NCI-H1930 (cell line): Measurements from ENCODE around the gene PITPNM3.
A peak's percentile ranks its signal among the peaks of the same experiment; 100 is the strongest.
"Not testable (repeated sequence)": the region's sequence is repeated elsewhere in the genome, so short reads cannot be mapped to it uniquely, and the experiment has no call there.

Experiments
- DNase-seq, 2 experiments: peaks; one replicate each; lab custom pipeline; 2025; lab: John Stamatoyannopoulos, UW

The PITPNM3 gene

DNA sequence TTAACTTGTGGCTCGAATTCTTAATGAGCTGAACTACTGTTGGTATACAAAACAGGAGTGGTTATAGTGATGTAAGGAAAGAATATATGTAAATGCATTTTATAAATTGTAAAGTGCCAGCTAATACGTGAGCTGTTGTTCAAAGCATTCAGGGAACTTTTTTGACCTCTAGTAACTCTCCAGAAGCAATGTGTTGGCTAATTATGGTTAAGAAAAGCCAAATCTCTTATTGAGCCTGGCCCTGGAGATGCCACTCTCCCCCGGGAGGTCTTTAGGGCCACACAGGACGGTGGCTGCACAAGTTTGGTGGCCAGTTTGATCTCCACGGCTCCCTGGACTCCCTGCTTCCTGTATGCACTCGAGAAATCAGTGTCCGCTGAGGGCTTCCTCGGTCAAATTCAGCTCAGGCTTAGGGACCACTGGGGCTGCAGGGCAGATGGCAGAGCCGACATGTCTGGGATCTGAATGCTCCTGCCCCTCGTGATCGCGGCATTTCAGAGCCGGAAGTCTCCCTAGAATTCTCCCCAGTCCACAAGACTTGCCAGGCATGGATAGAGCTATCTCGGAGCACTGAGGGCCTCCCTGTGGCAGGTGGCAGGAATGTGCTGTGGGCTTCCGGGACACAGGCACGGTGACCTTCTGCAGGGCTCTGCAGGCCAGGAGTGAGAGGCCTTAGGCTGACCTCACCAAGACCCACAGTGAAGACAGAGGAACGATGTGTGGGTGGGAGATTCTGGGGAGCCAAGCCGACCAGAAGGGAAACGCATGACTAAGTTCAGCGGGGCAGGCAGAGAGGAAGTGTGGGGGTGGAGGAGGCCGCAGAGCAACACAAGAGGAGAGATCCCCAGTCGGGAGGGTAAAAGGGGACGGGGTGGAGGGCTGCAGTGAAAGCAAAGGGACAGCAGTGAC is 18.6 kb upstream of the PITPNM3 start:
- DNase-seq, result no peak

DNA sequence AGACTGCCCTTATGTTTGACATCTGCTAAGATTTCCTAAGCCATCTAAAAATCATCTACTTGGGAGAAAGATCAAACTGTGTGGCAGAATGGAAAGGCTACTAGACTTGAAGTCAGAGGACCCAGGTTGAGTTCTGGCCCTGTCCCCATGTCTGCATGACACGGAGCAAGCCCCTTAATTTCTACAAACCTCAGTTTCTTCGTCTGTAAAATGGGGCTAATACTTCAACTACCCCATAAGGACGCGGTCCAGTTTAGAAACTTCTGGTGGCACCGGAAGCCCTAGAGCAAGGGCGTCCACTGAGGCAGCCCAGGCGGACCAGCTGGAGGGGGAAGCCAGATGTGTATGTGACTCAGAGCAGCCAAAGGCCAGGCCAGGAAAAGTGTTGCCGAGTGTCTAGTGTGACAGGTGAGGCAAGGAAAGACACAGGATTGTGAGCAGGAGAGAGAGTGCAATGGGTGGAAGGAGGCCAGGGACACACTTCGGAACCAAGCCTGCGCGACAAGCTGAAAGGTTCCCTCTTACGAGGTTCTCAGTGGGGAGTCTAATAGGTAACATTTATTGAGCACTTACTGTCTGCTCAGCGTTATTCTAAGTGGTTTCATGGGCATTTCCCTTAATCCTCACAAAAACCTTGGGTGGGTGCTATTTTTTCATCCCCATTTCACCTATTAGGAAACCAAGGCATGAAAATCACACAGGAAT is 17.8 kb upstream of the PITPNM3 start:
- no peak for DNase-seq

DNA sequence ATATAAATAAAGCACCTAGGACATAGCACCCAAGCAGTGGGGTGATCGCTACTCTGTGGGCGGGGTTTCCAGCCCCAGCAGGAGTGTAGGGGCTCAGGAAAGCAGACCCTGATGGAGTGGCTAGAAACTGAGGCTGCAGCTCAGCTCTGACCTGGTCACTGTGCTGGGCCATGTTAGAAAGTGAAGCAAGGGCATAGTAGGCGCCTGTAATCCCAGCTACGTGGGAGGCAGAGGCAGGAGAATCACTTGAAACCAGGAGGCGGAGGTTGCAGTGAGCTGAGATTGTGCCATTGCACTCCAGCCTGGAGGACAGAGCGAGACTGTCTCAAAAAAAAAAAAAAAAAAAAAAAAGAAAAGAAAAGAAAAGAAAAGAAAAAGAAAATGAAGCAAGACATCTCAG is 17.1 kb upstream of the PITPNM3 start:
- not testable (repeated sequence) for DNase-seq

- no peak for DNase-seq
Measured at GRCh38 chr17:6572972-6573370, 16.6 kb upstream of the PITPNM3 start.

- DNase-seq, result no peak
Measured at GRCh38 chr17:6571452-6571781, 15.1 kb upstream of the PITPNM3 start.

GRCh38 chr17:6570731-6571451 is 14.5 kb upstream of the PITPNM3 start:
- DNase-seq, result no peak

DNA sequence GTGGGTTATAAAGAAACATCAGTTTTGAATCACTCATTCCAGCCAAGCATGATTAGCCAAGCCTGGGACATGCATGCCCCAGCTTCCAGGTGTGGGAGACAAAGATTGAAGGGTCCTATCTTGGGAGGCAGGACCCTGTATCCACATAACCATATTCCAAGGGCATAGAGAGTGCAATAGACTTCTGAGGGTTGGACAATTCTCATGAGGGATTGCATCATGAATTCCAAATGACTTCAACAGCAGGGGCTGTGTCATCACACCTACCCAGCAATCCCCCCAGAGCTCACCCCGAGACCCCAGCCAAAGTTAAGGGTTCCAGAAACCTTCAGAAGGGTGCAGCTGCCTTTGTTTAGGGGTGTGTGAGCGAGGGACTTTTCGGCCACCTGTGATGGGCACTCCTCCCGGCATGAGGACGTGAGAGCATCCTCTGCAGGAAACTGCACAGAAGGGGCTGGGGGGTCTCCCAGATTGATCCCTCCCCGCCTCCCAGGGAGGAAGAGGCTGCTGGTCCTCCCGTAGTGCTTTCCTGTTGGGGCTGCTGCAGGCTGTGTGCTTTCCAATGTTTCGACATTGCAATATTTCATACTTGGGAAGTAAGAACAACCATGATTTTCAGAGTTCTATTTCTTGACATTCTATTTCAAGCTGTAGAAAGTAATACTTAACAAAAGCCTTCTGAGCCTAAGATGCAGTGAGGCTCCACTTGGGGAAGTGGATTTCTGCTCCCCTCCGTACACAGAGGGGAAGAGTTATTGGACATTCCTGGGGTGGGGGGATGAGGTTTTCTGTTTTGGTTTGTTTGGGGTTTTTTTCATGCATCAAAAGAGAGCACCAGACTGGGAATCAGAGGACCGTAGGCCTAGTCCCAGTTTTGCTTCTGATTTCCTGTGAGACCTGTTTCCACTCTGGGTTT is 13.3 kb upstream of the PITPNM3 start:
- no peak for DNase-seq

- no peak for DNase-seq
Measured at GRCh38 chr17:6568184-6568758, 11.9 kb upstream of the PITPNM3 start.

- DNase-seq, result peak in 1 of 2 experiments; percentile 17
Measured at GRCh38 chr17:6567528-6568183, 11.3 kb upstream of the PITPNM3 start.

DNA sequence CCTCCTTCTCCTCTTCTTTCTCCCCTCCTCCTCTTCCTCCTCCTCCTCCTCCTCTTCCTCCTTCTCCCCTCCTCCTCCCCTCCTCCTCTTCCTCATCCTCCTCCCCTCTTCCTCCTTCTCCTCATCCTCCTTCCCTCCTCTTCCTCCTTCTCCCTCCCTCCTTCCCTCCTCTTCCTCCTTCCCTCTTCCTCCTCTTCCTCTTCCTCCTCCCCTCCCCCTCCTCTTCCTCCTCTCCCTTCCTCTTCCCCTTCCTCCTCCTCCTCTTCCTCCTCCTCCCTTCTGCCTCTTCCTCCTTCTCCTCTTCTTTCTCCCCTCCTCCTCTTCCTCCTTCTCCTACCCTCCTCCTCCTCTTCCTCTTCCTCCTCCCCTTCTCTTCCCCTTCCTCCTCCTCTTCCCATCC is 5.1 kb upstream of the PITPNM3 start:
- DNase-seq, result no peak

DNA sequence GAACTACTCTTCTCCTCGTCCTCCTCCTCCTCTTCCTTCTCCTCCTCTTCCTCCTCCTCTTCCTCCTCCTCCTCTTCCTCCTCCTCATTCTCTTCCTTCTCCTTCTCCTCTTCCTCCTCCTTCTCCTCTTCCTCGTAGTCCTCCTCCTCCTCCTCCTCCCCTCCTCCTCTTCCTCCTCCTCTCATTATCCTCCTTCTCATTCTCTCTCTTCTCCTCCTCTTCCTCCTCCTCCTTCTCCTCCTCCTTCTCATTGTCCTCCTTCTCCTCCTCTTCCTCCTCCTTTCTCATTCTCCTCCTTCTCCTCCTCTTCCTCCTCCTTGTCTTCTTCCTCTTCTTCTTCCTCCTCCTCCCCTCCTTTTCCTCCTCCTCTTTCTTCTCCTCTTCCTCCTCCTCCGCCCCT is 4.1 kb upstream of the PITPNM3 start:
- no peak for DNase-seq

DNA sequence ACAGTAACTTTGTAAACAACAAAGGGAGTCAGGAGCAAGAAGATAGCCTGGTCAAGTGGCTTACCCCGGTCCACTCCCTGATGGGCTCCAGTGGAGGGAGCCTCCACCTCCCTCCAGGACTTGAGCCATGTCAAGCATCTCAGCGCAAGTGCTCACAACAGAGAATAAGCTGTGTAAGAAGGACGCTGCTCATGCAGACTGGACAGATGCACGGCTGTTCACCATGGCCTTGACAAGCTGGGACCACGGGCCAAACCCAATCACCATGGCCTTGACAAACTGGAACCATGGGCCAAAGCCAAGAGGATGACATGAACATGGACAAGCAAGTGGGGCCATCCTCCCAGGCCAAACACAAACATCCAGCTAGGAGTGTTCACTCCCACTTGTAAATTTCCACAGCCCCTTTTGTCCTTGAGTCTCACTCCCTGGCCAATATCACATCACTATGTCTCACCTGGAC is 3.4 kb upstream of the PITPNM3 start:
- no peak for DNase-seq

DNA sequence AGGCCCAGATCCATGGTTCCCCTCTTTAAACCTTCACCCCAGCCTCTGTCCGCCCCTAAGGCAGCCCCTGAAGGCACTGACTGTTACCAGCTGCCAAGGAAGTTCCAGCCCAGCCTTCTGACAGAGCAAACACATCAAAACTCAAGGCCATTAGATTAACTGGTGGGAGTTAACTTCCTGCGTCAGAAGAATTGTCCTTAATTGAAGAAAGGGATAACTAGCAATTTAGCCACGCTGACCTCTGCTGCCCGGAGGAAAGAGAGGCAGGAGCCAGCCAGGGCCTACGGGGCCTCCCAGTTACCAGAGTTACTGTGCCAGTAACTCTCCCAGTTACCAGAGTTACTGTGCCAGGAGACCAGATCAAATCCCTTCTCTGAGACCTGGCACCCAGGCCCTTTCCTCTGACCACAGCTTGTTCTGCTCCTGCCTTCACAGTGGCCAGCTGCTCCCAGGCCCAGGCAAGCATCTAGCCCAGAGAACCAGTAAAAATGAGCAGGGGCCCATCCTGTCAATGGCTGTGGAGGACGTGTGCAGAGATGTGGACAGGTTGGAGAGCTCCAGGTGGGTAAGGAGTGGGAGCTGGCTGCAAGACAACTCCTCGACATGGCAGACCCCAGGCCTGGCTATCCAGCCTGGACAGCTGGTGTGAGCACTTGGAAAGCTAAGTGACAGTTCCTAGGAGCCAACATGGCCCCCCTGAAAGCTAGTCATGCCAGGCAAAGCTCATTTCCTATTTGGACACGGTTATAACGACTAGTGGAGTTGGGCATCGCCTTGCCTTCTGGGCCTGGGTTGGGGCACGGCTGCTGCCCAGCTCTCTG is 2.8 kb upstream of the PITPNM3 start:
- DNase-seq, result no peak

DNA sequence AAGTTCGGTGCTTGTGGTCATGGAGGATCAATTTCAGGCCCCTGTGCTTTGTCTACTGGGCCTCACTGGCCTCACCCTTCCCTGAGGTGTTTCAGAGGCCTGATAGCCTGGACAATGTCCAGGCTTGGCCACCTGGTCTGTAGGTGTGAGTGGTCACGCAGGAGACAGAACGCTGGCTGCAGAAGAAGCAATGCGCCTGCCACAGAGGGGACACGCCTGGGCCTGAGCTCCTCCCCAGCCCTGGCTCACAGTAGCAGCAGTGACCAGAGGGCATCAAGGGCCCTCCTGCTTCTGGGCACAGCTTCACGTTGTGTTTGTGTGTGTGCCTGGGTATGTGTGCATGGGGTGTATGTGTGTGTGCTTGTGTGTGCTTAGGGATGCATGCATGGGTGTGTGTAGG is 1.9 kb upstream of the PITPNM3 start:
- DNase-seq, result no peak

DNA sequence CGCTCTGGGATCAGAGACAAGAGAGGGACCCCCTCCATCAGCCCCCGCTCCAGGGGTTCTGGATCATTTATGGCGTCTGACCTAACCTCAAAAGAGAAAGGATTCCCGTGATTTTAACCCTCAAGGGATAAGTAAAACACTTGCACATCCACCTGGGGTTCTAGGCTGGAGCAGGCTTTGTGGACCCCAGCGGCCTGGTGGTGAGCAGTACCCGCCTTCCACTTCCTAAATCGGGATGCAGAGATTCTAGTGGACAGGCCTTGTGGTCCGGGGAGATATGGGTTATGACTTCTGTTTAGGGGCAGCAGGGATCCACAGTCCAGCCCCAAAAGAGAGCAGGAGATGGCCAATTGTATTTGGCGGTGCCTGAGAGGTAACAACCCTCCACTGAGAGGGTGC is 684 bp upstream of the PITPNM3 start:
- no peak for DNase-seq

DNA sequence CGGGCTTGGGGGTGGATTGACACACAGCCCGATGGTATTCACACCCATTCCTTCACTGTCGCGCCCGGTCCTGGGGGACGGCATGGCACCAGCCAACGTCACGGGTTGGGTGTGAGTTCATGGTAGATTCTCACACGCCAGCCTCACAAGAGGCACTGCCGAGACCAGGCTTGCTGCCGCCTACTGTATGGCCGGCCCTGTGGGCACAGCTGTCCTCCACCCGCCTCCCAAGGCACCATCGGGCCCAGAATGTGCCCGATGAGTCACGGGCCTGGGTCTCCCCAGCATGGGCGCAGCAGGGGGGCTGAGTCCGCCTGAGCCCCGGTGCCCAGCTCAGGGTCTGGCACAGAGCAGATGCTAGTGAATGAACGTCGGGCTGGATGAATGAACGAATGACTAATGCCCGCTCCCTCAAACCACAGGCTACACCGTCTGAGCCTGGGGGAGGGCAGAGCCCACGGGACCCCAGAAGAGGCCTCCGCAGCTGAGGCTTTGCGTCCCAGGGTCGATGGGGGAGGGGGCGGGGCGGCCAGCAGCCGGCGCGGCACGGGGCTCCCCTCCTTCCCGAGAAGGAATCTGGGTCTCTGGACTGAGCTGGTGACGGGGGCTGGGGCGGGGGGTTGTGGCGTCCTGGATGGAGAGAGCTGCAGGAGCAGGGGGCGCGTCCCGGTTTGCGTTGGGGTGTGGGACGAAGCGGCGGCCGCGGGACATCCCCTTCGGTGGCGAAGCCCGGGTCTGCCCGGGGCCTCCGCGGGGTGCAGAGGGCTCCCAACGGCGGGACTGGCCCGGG is 829 bp downstream of the PITPNM3 start:
- DNase-seq, result no peak

- DNase-seq, result no peak
Measured at GRCh38 chr17:6554871-6555330, 1.5 kb downstream of the PITPNM3 start.

DNA sequence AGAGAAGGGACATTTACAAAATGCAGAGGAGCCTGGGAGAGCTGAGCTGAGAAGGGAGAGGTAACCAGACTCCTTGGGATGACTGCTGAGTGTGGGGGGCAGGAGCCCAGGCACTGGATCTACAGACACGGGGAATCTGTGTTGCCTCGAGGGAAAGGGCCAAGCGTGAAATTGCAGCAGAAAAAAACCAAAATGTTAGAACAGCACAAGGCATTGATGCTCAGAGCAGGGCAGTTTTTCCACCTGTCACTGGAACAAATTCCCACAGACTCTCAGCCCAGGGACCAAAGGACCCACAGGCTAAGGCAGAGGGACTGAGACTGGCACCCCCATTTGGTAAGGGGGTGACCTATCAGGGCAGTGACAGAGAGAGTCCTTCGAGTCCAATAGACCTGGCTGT is 2.0 kb downstream of the PITPNM3 start:
- no peak for DNase-seq
